ENCODE data around the gene HDHD3.
"Not testable (repeated sequence)": the region's sequence is repeated elsewhere in the genome, so short reads cannot be mapped to it uniquely, and the experiment has no call there.

HDHD3 gene

GRCh38 chr9:113376634-113377567 lies at the start of gene HDHD3:
TSS of gene HDHD3 (minus strand) at chr9:113376986. CDS start at chr9:113374354, 2,632 bp downstream.
- DNase-seq, result peak; percentile 45 to 62 (median 54)

GRCh38 chr9:113425072-113425471 lies 48.3 kb upstream of the HDHD3 start:
- DNase-seq, result no peak

- no peak for DNase-seq
Measured at GRCh38 chr9:113421726-113422125, 44.9 kb upstream of the HDHD3 start.

- no peak for DNase-seq
Measured at GRCh38 chr9:113417370-113417769, 40.6 kb upstream of the HDHD3 start.

- DNase-seq, result no peak
Measured at GRCh38 chr9:113416149-113416721, 39.4 kb upstream of the HDHD3 start.

GRCh38 chr9:113410207-113410864 lies 33.5 kb upstream of the HDHD3 start, which contains the start of the genes C9orf43 and POLE3:
TSS of gene C9orf43 (plus strand) at chr9:113410747. CDS start at chr9:113413494, 2,747 bp downstream.
TSS of gene POLE3 (minus strand) at chr9:113410675. CDS start at chr9:113410293, 382 bp downstream.
- peak; percentile 87 to 94 (median 90) for DNase-seq

GRCh38 chr9:113409883-113410206 lies 33.1 kb upstream of the HDHD3 start:
- DNase-seq, result no peak

- no peak for DNase-seq
Measured at GRCh38 chr9:113409481-113409880, 32.7 kb upstream of the HDHD3 start.

- DNase-seq, result peak in 2 of 4 experiments; percentile 16 to 26
Measured at GRCh38 chr9:113406873-113407511, 30.2 kb upstream of the HDHD3 start.

- not testable (repeated sequence) for DNase-seq
Measured at GRCh38 chr9:113406353-113406752, 29.6 kb upstream of the HDHD3 start.

- DNase-seq, result no peak
Measured at GRCh38 chr9:113403646-113404045, 26.9 kb upstream of the HDHD3 start.

- DNase-seq, result peak; percentile 99
Measured at GRCh38 chr9:113401027-113401792, 24.4 kb upstream of the HDHD3 start, which contains the start of gene ALAD. TSS of gene ALAD (minus strand) at chr9:113401284. CDS start at chr9:113393559, 7,725 bp downstream.

GRCh38 chr9:113399646-113400200 lies 22.9 kb upstream of the HDHD3 start:
- DNase-seq, result no peak

GRCh38 chr9:113398796-113399195 lies 22.0 kb upstream of the HDHD3 start:
- DNase-seq, result no peak

GRCh38 chr9:113397203-113397631 lies 20.4 kb upstream of the HDHD3 start:
- DNase-seq, result no peak

- no peak for DNase-seq
Measured at GRCh38 chr9:113395000-113395861, 18.4 kb upstream of the HDHD3 start.

GRCh38 chr9:113393281-113393680 lies 16.5 kb upstream of the HDHD3 start:
- no peak for DNase-seq

GRCh38 chr9:113391917-113392316 lies 15.1 kb upstream of the HDHD3 start:
- no peak for DNase-seq

- DNase-seq, result no peak
Measured at GRCh38 chr9:113390192-113390960, 13.6 kb upstream of the HDHD3 start.

GRCh38 chr9:113389451-113389850 lies 12.7 kb upstream of the HDHD3 start:
- DNase-seq, result no peak

All from activated CD4-positive, CD25-positive, alpha-beta regulatory T cell (primary cell).